Left lobe of liver (tissue), 2 donors: ENCODE measurements around the gene ATG4A. TPM values are rescaled to one million over a fixed set of nuclear protein-coding genes. Genes with fewer than 3 reads are reported as not detected.

ENCODE experiments used
- ATAC-seq: fragments of 200-7000 bp; cut with Tn5 transposase; one replicate; pipeline ENCODE4 v1.9.1; 2020; ENCODE audit warnings: mild to moderate bottlenecking, moderate library complexity
- DNase-seq: peaks from one replicate; pipeline ENCODE4 v3.0.0-alpha.2; 2020; ENCODE audit warnings: low spot score
- total RNA-seq: library from RNA; stranded (reverse); gene quantifications from one replicate; pipeline ENCODE4 v1.2.1, GENCODE V29; 2021
- donor health status: DM: no; HTN: no; CAD: no; lungs with moderate emphysema.
- donor health status: DM: no; HTN: yes; CAD: no.

ATG4A gene
- total RNA-seq, 1 donor from 2014 or later, result 12.1 TPM

DNA sequence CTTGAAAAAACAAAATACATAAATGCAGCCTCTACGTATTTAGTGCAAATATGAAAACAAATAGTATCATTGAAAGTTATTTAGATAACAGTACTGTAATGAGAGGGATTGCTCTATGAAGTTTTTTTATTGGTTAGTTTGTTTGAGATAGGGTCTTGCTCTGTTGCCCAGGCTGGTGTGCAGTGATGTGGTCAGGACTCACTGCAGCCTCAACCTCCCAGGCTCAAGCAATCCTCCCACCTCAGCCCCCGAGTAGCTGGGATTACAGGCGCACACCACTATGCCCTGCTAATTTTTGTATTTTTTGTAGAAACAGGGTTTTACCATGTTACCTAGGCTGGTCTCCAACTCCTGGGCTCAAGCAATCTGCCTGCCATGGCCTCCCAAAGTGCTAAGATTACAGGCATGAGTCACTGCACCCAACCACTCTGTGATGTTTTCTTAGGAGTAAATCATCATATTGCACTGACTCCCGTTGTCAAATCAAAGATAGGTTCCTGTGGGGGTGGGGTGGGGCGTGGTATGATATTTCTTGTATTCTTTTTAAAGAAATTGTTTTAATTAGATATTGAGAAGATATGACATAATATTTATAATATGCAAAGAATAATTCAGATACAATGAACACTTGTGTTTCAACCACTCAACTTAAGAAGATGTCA, 75.8 kb downstream of the ATG4A start:
- no peak for DNase-seq
- no peak for ATAC-seq

DNA sequence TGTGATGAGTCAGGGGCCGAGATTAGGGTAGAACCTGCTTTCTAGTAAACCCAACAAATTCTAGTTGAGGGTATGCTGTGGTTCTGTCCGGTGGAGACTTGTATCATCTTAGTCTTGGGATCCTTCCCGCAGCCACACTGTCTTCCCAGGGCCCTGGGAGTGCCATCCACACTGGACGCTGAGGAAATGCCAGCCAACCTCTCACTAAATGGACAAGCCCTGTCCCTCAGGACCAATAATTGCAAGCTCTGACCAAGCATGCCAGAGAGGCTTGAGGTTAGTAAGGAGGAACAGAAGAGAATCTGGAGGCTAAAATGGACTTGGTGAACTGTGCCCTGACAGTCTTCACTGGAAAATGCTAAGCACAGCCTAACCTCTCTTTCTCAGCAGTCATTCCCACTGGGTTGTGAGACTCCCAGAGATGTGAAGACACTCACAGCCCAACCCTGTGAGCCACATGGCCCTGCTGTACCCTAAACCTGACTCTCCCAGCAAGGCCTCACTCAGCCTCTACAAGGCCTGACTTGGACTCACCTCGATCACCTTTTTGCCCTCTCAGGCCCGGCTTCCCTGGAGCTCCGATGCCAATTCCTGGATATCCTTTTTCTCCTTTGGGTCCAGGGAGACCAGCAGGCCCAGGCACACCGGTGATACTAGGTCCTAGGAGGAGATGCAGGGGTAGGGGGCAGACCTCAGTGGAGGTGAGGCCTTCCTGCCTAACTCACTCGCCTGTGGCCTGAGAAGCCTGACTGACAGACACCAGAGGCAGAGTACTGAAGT, 77.6 kb downstream of the ATG4A start:
- no peak for DNase-seq
- no peak for ATAC-seq

DNA sequence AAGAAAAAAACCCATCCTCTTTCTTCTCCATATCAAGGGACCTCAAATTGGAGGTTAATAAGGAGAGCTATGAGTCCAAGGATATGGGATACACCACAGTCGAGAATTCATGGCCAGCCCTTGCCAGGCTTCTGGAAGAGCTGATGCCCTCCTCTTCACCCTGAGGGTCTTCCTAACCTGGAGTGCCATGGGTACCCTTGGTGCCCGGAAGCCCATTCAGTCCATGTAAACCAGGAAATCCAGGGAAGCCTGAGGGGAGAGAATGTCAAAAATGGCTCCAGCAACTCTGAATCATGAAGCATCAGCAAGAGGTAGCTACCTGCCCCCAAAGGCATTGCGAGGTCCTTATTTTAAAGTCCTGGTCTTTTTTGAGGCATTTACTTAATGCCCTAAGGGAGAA, 78.2 kb downstream of the ATG4A start:
- no peak for ATAC-seq
- DNase-seq, result no peak

DNA sequence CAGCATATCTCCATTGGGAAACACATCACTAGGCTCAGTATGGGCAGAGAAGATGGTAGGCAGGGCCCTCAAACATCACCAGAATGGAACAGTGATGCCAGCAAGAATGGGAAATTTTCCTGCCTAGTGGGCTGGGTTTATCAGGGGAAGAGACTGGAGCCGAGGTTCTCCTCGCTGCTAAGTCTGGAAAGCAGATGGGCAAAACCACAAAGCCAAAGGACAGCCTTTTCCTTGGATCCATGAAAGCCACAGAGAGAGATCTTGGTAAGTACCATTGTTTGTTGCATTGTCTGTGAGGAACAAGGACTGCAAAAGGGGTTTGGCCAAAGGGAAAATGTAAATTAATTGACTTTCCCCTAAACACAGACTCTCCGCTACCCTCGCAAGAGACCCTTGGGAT, 80.1 kb downstream of the ATG4A start:
- ATAC-seq (no peak), DNase-seq (no peak)

DNA sequence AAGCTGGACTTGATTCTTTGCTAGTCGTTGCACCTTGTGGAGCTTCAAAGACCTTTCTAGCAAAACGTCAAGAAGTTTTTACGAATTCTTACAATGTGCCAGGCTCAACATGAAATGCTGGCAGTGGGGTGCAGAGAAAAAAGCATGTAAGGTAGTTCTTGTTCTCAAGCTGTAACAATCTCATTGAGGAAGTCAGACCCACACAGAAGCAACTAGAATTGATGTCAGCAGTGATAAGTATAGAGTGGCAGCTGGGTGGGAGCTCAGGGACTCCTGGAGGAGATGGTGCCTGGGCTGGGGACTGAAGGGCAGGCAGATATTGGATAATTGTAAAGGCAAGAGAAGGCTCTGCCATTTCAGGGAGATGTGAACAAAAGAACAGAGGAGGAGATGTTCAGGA, 82.3 kb downstream of the ATG4A start:
- DNase-seq (no peak), ATAC-seq (no peak)

DNA sequence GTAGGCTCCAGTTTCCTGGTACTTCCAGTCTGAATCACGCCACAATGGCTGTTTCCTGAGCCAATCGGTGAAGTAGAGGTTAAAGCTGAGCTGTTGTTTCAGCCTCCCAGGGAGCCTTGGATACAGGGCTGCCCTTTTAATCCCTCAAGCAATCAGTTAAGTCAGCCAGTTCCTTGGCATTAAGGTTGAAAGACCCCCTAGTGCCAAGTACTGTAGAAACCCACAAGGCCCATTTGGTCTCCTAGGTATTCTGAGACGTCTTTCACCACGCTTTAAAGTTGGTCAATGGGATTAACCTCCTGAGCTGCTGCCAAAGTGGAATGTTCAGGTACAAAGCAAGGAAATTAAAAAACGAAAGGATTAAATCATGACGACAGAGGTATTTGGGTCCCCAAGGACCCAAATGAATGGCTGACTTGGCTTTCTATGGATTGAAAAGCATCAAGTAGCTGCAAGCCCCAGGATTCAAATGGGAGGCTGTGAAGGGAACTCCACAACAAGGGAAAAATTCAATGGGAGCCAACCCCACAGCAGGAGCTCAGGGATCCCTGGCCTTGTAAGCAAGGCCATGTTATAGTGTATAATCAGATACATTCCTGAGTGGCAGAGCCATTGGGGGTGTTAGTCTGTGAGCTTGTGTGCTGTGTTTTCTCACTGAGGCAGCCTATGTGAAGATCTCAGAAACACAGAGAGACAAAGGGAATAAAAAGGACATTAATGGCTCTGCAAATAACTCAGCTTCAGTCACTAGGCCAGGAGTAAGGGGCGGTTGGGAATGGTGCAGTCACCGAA, 86.0 kb downstream of the ATG4A start:
- no peak for DNase-seq
- ATAC-seq, result no peak

DNA sequence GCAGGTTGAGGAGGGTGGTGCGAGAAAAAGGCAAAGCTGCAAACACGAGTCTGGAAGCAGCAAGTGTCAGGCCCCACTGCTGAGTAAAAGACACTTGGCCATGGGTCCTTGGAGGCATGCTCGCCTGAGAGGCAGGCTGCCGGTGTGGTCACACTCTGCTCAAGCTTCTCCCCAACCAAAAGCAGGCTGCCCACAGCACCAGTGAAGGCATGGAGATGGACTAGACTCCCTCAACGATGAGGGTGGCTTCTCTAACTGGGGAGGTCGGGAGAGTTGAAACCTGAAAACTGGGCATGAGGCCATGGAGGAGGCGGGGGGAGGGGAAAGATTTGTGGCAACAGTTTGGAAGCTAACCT, 86.5 kb downstream of the ATG4A start:
- no peak for DNase-seq
- no peak for ATAC-seq

DNA sequence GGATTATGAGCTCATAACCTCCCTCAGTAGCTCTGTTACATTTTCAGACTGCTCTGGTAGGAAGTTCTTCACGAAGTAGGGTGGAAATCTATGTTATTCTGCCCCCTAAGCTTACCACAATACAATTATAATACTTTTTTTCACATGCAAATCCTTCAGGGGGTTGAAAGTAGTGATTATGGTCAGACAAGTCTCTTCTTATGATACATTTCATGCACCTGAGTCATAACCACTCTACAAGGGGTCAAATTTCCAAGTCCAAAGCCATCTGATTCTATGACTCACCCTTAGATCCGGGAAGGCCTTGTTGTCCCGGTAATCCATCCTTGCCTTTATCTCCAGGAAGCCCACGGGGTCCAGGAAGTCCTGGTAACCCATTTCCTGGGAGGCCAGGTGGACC, 95.2 kb downstream of the ATG4A start:
- DNase-seq, result no peak
- no peak for ATAC-seq

DNA sequence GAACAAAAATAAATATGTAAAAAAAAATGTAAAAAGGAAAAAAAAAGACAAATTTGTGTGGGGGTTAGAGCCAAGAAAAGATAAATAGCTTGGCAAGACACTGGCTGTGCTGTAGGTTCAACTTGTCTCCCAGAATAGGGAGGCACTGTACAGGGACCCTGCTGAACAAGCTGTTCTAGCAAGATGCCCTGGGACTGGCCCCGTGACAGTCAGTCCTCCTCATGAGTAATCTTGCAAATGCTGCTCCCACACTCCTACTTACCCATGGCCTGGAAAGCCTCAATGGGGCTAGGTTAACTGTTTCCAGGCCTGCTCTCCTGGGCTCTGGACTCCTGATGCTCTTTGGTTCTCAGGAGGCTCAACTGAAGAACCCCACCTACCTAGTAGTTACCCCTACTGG, 106.8 kb downstream of the ATG4A start:
- ATAC-seq (no peak), DNase-seq (no peak)

DNA sequence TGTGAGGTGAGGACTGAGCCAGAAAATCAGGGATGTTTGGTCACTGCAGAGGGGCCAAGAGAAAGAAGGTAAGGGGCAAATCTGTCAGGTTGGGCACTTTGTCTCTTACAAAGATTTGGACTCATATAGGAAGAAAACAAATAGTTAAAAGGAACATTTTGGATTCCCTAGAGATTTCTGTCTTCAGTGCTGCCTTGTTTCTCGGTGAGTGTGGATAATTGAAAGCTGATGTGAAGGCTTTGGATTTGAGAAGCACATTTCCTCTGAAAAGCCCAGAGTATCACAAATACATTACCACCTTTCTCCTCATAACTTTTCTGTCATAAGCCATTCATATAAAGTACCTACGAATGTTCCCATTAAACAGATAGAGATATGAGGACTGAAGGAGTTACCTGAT, 107.5 kb downstream of the ATG4A start:
- ATAC-seq (no peak), DNase-seq (no peak)

DNA sequence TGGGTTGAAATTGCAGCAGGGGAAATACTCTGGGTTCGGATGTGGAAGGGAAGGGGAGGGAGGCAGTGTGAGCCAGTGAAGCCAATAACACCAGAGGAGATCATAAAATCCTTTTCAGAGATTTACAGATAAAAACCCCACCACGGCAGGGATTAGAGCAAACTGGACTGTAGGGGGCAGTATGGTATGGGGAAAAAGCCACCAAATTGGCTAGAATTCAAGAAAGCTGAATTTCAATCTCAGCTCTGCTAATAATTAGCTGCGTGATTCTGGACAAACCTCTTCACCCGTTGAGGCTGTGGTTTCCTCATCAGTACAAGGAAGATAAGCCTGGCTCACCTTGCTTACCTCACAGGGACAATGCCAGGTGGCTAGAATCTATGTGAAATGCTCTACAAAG, 108.1 kb downstream of the ATG4A start:
- peak; percentile 58 for ATAC-seq
- DNase-seq, result no peak

DNA sequence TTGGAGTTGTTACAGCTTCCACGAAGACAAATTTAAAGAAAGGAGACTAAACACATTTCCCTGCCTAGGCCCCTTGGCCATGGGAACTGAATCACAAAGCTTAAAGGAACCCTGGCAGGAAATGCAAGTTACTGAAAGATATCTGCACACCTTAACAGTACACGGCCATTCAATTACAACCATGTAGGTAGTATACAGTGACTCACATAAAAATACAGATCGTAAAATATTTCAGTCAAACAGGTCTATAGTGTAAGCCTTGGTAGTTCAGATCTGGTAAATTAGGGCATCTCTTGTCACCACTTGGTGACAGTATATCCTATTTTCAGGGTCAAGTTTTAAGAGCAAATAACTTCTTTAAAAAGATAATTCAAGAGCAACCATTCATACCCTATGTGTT, 112.0 kb downstream of the ATG4A start:
- DNase-seq, result no peak
- no peak for ATAC-seq

Other genes with a start within 250 kb of the ATG4A start
- gene TEX13B, start 109.4 kb upstream of the ATG4A start, total RNA-seq, result not detected
- gene VSIG1, start 46.7 kb upstream of the ATG4A start, total RNA-seq, result not detected
- gene PSMD10, start 236 bp upstream of the ATG4A start, total RNA-seq, result 12.2 TPM